ENCODE measurements around the gene DLG5.

GRCh38 chr10:77846718-77847311, 79.7 kb downstream of the DLG5 start:
- TF ChIP-seq CTCF (IDR thresholded peaks at IDR 0.05) (peak; percentile 96), EZH2 (IDR thresholded peaks at IDR 0.05; ENCODE audit: borderline replicate concordance, insufficient read depth, low read depth, low read length, poor library complexity, severe bottlenecking) (no peak)
